KMS-11 (cell line): ENCODE results near the gene TRAF3IP1.

Experiments
- H2AFZ ChIP-seq: fragments of 200-600 bp; sonication (generic); 2 replicates; pipeline ENCODE4 v1.6.1; 2016; ENCODE audit warnings: antibody characterized with exemption, mixed run types, low read depth
- H3K27ac ChIP-seq: fragments of 200-600 bp; sonication (generic); 2 replicates; pipeline ENCODE4 v1.6.1; 2016; ENCODE audit warnings: mild to moderate bottlenecking, mixed run types
- H3K27me3 ChIP-seq: fragments of 200-600 bp; sonication (generic); 2 replicates; pipeline ENCODE4 v1.6.1; 2017; ENCODE audit warnings: mild to moderate bottlenecking, low read depth, mixed run types, moderate library complexity; ENCODE audit not compliant: insufficient read depth
- H3K36me3 ChIP-seq: fragments of 200-600 bp; sonication (generic); 2 replicates; pipeline ENCODE4 v1.6.1; 2017; ENCODE audit warnings: mild to moderate bottlenecking, mixed run types; ENCODE audit not compliant: insufficient read depth
- H3K4me1 ChIP-seq: fragments of 200-600 bp; sonication (generic); 2 replicates; pipeline ENCODE4 v1.6.1; 2016; ENCODE audit warnings: mild to moderate bottlenecking, low read depth, mixed run types; ENCODE audit not compliant: poor library complexity, severe bottlenecking
- H3K4me2 ChIP-seq: fragments of 200-600 bp; sonication (generic); 2 replicates; pipeline ENCODE4 v1.7.0; 2016; ENCODE audit warnings: mild to moderate bottlenecking, mixed run types
- H3K4me3 ChIP-seq: fragments of 200-600 bp; sonication (generic); IDR thresholded peaks from 2 replicates; pipeline ENCODE4 v1.6.1; 2017; ENCODE audit warnings: low read depth, low read length, mixed read lengths; ENCODE audit not compliant: insufficient read depth
- H3K79me2 ChIP-seq: fragments of 200-600 bp; sonication (generic); 2 replicates; pipeline ENCODE4 v1.6.1; 2016; ENCODE audit warnings: low read depth, mixed run types; ENCODE audit not compliant: insufficient read depth
- H3K9ac ChIP-seq: fragments of 200-600 bp; sonication (generic); 2 replicates; pipeline ENCODE4 v1.6.1; 2016; ENCODE audit warnings: mild to moderate bottlenecking, mixed run types
- H4K20me1 ChIP-seq: fragments of 200-600 bp; sonication (generic); 2 replicates; pipeline ENCODE4 v1.6.1; 2016; ENCODE audit warnings: mild to moderate bottlenecking, mixed run types; ENCODE audit not compliant: insufficient read depth
- TF ChIP-seq, protein P1 (sequence below): fragments of 200-600 bp; sonication (generic); conservative IDR thresholded peaks from 2 replicates; pipeline ENCODE4 v1.6.1; 2017; ENCODE audit warnings: low read depth, mild to moderate bottlenecking, antibody characterized with exemption, low read length, moderate library complexity, mixed read lengths

TRAF3IP1 gene

DNA sequence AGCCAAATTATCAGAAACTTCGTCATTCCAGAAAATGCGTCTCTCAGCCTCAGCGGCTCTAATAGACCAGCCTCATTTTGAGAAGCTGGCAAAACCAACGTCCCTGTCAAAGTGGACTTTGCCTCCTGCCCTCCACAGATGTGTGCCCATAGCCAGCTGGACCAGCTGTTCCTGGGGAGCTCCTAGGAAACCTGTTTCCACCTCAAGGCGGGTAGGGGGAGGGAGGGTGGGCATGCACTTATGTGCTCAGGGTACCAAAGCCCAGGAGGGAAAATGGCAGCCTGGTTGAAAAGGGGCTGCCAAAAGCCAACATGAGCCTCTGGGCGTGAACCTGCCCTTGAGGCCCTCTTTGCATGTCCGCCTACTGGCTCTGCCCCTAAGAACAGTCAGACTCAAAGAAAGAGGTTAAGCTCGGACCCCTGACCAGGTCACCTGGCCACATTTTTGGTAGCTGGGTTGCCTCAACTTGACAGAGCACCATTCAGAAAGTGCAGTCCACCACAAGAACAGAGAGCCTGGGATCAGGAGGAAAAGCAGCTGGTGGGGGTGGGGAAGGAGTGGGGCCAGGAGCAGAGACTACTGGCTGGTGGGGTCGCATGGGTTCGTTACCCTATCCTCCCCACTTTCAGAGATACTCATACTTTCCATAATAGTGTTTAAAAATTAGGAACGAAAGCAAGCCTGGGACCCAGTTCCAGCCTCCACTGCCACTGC, 35.4 kb upstream of the TRAF3IP1 start:
- Histone ChIP-seq H3K36me3 (no peaks in the 10 kb centered on the region), H3K4me3 (no peak overlapping the region), H4K20me1 (no peaks in the 10 kb centered on the region), H3K4me1 (peaks cover 24% of the 10 kb centered on the region), H3K79me2 (peaks cover 40% of the 10 kb centered on the region), H3K27ac (no peak overlapping the region), H3K27me3 (no peaks in the 10 kb centered on the region), H2AFZ (no peak overlapping the region), H3K9ac (no peak overlapping the region), H3K4me2 (no peak overlapping the region)
- TF ChIP-seq, protein P1, sequence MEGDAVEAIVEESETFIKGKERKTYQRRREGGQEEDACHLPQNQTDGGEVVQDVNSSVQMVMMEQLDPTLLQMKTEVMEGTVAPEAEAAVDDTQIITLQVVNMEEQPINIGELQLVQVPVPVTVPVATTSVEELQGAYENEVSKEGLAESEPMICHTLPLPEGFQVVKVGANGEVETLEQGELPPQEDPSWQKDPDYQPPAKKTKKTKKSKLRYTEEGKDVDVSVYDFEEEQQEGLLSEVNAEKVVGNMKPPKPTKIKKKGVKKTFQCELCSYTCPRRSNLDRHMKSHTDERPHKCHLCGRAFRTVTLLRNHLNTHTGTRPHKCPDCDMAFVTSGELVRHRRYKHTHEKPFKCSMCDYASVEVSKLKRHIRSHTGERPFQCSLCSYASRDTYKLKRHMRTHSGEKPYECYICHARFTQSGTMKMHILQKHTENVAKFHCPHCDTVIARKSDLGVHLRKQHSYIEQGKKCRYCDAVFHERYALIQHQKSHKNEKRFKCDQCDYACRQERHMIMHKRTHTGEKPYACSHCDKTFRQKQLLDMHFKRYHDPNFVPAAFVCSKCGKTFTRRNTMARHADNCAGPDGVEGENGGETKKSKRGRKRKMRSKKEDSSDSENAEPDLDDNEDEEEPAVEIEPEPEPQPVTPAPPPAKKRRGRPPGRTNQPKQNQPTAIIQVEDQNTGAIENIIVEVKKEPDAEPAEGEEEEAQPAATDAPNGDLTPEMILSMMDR: no peak

DNA sequence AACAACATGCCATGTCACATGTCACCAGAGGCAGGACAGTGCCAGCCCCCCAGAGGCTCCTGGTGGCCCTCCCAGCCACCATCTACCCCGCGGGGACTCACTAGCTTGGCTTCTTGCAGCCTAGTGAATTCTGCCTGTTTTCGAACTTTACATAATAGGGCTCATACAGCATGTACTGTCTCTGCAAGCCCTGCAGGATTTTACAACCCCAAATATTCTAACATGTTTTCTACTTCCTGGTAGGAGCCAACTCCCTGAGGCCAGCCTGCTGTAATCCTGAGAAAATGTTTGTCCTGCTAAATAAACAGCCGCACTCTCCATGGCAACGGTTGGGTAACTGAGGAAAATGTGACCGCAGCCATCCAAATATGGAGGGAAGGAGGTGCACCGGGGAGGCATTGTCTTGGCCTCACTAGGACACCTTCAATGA, 34.6 kb upstream of the TRAF3IP1 start:
- TF ChIP-seq, protein P1: no peak
- H3K79me2 ChIP-seq: peaks cover 33% of the 10 kb centered on the region
- H4K20me1 ChIP-seq: no peaks in the 10 kb centered on the region
- H3K4me1 ChIP-seq: peaks cover 24% of the 10 kb centered on the region
- H3K4me2 ChIP-seq: no peak overlapping the region
- H3K36me3 ChIP-seq: no peaks in the 10 kb centered on the region
- no peak overlapping the region for H2AFZ ChIP-seq
- no peak overlapping the region for H3K9ac ChIP-seq
- H3K27ac ChIP-seq: no peak overlapping the region
- no peaks in the 10 kb centered on the region for H3K27me3 ChIP-seq
- no peak overlapping the region for H3K4me3 ChIP-seq

DNA sequence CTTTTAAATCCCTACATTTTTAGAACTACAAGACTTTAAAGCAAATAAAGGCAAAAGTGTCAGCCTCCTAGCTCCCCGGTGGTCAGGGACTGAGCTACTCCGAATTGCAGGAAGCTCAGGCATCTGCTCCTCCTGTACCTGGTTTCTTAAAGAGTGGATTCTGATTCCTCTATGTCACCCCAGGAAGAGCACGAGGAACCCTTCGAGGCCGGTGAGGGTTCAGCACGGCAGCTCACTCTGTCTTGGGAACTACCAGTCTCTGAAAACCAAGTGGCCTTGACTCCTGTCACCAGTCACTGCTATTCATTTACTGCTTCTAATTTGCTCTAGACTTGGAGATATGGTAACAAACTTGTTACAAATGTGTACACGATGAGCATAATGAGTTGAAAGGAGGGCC, 34.2 kb upstream of the TRAF3IP1 start:
- Histone ChIP-seq H2AFZ (no peak overlapping the region), H3K27ac (no peak overlapping the region), H3K4me2 (no peak overlapping the region), H3K4me1 (peaks cover 24% of the 10 kb centered on the region), H3K27me3 (no peaks in the 10 kb centered on the region), H3K79me2 (peaks cover 32% of the 10 kb centered on the region), H3K4me3 (no peak overlapping the region), H3K9ac (no peak overlapping the region), H4K20me1 (no peaks in the 10 kb centered on the region), H3K36me3 (no peaks in the 10 kb centered on the region)
- TF ChIP-seq, protein P1: no peak

DNA sequence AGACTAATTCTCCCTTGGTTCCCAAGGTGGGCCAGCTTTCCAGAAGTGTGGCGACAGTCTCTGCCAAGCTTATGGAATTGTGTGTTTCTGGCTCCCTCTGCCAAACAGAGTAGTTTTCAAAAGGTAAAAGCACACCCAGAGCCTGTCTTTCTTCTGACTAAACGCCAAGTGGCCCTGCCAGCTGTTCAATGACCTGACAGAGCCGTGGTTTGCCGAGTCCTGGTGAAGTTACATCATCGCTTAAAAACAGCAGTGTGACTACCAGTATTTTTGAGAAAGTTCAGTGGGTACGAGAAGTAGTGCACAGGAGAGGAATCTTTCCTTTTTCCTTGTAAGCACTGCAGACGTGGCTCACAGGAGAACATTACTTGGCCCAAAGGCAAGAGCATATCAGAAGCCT, 33.8 kb upstream of the TRAF3IP1 start:
- Histone ChIP-seq H3K79me2 (peaks cover 29% of the 10 kb centered on the region), H3K36me3 (no peaks in the 10 kb centered on the region), H3K4me2 (peak overlapping the region; percentile 94; the same call in 1 of the 2 replicates), H3K27me3 (no peaks in the 10 kb centered on the region), H3K27ac (no peak overlapping the region), H2AFZ (no peak overlapping the region), H4K20me1 (no peaks in the 10 kb centered on the region), H3K9ac (no peak overlapping the region), H3K4me1 (peaks cover 24% of the 10 kb centered on the region), H3K4me3 (no peak overlapping the region)
- TF ChIP-seq, protein P1: no peak
